ENCODE measurements around the gene TUBGCP3.
"Not testable (repeated sequence)": the region's sequence is repeated elsewhere in the genome, so short reads cannot be mapped to it uniquely, and the experiment has no call there.

TUBGCP3 gene

DNA sequence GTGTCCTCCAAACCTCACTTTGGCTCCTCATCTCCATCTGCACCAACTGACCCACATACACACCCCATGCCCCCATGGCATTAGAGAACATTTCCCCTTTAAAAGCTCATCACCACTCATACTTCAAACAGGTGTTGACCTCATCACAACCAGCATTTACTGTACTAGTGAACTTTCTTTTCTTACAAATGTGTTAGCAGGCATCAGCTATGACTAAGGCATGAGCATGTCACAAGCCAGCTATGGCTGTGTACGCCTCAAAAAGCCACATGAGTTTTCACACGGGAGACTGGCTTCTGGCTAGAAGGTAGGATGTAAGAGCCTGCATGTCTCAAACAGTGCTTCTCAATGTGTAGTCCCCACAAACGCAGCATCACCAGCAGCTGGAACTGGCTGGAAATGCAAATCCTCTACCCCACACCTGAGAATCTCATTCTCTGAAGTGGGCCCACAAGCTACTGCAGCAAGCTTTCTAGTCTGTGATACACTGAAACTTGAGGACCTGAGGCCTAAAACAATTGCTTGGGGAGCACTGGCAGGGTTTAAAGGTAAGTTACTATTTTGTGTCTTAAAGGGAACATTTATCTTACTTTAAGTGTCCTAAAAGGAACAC is 66.8 kb downstream of the TUBGCP3 start:
- no peak for DNase-seq

GRCh38 chr13:112519517-112520060 is 68.4 kb downstream of the TUBGCP3 start:
- no peak for DNase-seq

GRCh38 chr13:112516218-112516617 is 71.7 kb downstream of the TUBGCP3 start:
- no peak for DNase-seq

GRCh38 chr13:112513761-112514160 is 74.2 kb downstream of the TUBGCP3 start:
- DNase-seq: no peak

DNA sequence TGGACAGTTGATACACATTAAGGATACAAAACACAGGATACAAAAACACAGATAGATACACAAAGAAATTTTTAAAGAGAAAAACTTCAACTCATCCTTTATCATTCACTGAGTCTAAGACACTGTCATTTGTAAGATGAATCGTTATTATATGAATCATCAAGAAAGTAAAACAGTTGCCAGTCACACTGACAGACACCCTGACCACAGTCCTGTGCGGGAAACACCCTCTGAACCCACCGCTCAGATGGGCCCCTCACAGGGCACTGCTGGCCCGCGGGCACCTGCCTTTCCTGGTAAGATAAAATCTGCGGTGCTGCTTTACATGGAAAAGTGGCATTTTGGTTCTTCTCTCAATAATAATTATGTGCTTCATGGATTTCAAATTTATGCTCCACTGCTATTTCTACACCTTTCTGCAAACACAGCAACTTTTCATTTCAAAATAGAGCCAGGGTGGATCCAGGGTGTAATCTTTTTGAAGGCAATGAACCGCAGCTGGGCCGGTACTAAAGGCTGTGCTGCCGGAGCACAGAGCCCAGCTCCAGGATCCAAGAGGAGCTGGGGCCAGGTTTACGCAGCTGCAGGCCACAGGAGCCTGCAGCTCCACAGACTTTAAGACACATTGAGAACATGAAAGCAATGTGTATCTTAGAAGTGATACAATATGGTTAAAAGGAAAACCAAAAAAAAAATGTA is 76.8 kb downstream of the TUBGCP3 start:
- no peak for DNase-seq

GRCh38 chr13:112510002-112510780 is 77.8 kb downstream of the TUBGCP3 start:
- DNase-seq: peak; percentile 80

GRCh38 chr13:112509190-112509589 is 78.8 kb downstream of the TUBGCP3 start:
- DNase-seq: no peak

DNA sequence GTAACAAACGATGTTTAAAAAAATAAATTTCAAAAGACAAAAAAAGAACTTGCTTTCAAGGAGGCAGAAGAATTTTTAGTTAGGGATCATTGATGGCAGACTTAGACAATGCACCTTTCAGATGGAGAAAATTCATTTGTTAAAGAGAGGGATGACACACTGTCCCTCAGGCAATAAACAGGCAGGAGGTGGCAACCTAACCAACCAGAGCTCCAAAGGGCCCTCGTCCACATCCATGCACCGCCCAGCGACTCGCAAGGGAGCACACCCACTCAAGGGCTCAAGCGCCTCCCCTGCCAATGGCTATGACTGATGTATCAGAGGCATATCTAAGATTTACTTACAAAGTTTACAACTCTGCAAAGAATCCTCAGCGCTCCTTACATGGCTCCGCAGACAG is 81.9 kb downstream of the TUBGCP3 start:
- DNase-seq: no peak

DNA sequence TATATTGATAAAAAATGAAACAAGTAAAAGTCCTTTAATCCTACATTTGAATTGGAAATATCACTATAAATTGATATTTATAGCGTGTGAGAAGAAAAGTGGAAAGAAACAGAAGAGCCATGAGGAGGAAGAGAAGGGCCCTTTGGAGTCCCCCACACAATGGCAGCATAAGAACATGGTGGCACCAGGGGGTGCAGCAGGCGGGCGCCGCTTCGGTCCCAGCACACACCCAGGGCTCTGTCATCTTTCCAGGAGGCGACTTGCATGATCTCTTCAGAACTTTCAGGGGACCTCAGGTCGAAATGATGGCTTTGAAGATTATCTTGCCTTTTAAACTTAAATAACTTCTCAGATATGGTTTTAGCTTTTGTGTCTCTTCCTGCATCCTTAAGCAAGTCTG is 91.8 kb downstream of the TUBGCP3 start:
- no peak for DNase-seq

GRCh38 chr13:112495465-112495864 is 92.5 kb downstream of the TUBGCP3 start:
- DNase-seq: no peak

- no peak for DNase-seq
Measured at GRCh38 chr13:112489199-112489598, 98.8 kb downstream of the TUBGCP3 start.

- DNase-seq: not testable (repeated sequence)
Measured at GRCh38 chr13:112488343-112489050, 99.5 kb downstream of the TUBGCP3 start.

DNA sequence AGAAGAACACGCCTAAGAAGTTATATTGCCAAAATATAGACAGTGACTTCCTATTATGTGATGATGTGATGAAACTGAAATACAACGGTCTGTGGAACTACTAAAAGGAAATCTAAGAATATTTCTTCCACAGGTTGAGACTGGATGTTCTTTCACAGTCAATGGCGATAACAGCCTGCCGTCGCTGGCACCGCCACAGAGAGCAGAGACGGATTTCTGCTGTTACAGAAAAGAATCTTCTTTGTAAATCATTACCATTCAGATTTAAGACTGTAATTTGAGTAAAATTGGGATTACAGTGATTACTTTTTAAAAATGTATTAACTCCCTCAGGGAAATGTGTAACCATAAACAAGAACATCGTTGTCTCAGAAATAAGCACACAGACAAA is 100.8 kb downstream of the TUBGCP3 start:
- no peak for DNase-seq

DNA sequence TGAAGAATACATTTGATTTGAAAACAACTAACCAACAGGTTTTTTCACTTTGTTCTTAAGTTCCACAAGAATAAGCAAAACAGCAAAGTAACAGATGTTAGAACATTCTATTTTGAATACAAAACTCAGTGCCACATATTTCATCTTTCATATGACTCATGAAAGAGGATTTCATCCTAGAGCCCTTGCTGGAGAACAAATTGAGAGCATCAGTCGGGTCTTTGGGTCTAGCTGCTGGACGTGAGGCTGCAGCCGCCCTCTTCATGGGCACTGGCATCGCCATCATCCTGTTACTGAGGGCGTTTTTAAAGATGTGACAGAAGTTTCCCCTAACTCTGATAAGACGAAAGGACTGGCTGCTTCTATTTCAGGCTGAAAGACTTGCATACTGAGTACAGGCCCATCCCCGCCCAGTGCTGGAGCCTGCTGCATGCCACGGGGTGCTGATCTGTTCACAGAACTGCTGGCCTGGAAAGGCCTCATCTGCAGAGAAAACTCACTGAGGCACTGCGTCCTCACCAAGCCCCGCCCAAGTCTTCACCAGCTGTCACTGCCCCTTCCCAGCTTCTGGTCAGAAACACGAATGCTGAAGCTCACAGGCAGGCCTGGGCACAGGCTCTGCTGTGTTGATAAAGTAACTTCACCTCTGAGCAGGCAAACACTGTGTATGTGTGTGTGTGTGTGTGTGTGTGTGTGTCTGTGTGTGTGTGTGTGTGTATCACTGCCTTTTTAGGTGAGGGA is 101.4 kb downstream of the TUBGCP3 start:
- no peak for DNase-seq

GRCh38 chr13:112485814-112486213 is 102.1 kb downstream of the TUBGCP3 start:
- DNase-seq: not testable (repeated sequence)

- no peak for DNase-seq
Measured at GRCh38 chr13:112483299-112483698, 104.7 kb downstream of the TUBGCP3 start.

DNA sequence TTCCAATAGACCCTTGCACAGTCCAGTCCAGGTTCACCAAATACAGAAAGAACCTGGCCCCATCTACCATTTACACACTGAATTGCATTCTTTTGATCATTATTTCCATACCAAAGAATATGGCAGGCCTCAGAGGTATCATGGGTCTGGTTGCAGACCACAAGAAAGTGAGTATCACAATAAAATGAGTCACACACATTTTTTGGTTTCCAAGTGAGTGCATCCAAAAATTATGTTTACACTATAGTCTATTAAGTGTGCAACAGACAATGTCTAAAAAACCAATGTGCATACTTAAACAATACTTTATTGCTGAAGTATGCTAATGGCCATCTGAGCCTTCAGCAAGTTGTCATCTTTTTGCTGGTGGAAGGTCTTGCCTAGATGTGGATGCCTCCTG is 106.5 kb downstream of the TUBGCP3 start:
- DNase-seq: no peak

GRCh38 chr13:112479389-112479788 is 108.6 kb downstream of the TUBGCP3 start:
- no peak for DNase-seq

GRCh38 chr13:112477070-112477619 is 110.8 kb downstream of the TUBGCP3 start:
- no peak for DNase-seq

GRCh38 chr13:112475889-112476288 is 112.1 kb downstream of the TUBGCP3 start:
- no peak for DNase-seq

DNA sequence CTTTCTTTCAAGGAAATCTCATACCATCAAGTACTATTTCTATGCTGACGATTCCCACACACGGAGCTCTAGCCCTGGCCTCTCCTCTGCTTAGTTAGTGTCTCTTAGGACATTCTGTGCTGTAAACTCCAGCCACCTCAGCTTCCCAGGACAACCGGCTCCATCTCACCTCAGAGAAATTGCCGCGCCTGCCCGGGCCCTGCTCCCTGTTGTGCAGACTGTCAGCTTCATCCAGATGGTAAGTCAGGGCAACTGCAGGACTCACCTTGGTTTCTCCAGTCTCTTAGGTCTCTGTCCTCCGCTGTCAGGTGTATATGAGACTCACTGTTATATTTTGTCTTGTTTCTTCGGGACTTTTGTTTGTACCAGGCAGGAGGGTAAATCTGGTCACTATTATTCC is 113.1 kb downstream of the TUBGCP3 start:
- DNase-seq: no peak

DNA sequence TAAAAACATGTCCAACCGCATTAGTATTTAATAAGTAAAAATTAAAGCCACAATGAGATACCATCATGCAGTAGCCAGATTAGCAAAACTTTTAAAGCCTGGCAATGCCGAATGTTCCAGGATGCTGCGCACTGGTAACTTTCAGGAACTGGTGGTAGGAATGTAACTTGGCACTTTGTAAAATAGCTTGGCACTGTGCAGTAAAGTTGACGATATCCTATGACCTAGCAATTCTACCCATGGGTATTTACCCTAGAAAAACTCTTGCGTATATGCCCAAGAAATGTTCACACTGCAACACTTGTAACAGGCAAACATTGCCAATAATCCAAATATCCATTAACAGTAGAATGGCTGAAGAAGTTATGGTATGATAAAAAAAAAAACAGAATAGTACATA is 114.1 kb downstream of the TUBGCP3 start:
- no peak for DNase-seq

Data from NCI-H1092 treated with DMSO at 0.1 percent for 48 hours (cell line).